K562 (cell line): ENCODE results near the gene HAUS3. TPM values are rescaled to one million over a fixed set of nuclear protein-coding genes. Genes with fewer than 3 reads are reported as not detected.
A peak's percentile ranks its signal among the peaks of the same experiment; 100 is the strongest.

Experiments
- ATAC-seq: fragments of 200-7000 bp; cut with Tn5 transposase; 3 replicates; pipeline ENCODE4 v1.9.1; 2020; ENCODE audit warnings: moderate library complexity
- BruUV-seq: library from RNA; stranded (reverse); fragments of 400-500 nt; replicated peaks from 2 replicates; lab custom pipeline; 2021; lab: Mats Ljungman, UMichigan
- CTCF ChIA-PET: fragments of 300-600 bp; formaldehyde crosslinking; extraction: SDS; loops from one replicate; lab custom pipeline; 2021; ENCODE audit warnings: low intra/inter-chr PET ratio; lab: Yijun Ruan, JAX
- POLR2A ChIA-PET: fragments of 300-600, 350-650 bp; sonication (Branson Sonifier 250); formaldehyde crosslinking; extraction: SDS; loops from one replicate; lab custom pipeline; 2021; ENCODE audit warnings: antibody characterized with exemption, inconsistent platforms; lab: Yijun Ruan, JAX
- DNase-seq, 4 experiments: peaks; one replicate each; pipeline versions ENCODE4 v3.0.0 to v3.0.0-alpha.2; 2011 to 2018; ENCODE audit warnings: low spot score in 3 of 4, mixed read lengths in 3 of 4; ENCODE audit errors: extremely low read depth in 1 of 4
- FAIRE-seq: peaks from 2 replicates; lab custom pipeline; 2011; peaks lifted over from hg19 to GRCh38; lab: Jason Lieb, UNC
- H2AFZ ChIP-seq: 2 replicates; pipeline ENCODE4 v1.6.0; 2011; ENCODE audit warnings: low read depth, low read length, control low read depth, inconsistent platforms
- H3K27ac ChIP-seq: fragments of 200-600 bp; 3 replicates; pipeline ENCODE4 v1.8.0; 2011; ENCODE audit warnings: low read depth, mild to moderate bottlenecking, control low read depth, inconsistent platforms, low read length, moderate library complexity, mixed read lengths; ENCODE audit errors: extremely low read depth
- H3K27me3 ChIP-seq, 2 experiments: fragments of 300-600 bp in 1 of 2; 2 replicates in 1 of 2; 3 replicates in 1 of 2; pipeline versions ENCODE4 v1.6.0 to v1.8.0; 2011; ENCODE audit warnings: inconsistent platforms in 2 of 2, low read length in 2 of 2, mild to moderate bottlenecking in 1 of 2, mixed read lengths in 1 of 2, moderate library complexity in 1 of 2; ENCODE audit not compliant: control insufficient read depth in 2 of 2, insufficient read depth in 2 of 2
- H3K36me3 ChIP-seq: fragments of 300-600 bp; 3 replicates; pipeline ENCODE4 v1.8.0; 2011; ENCODE audit warnings: mild to moderate bottlenecking, low read length, inconsistent platforms; ENCODE audit not compliant: control insufficient read depth, insufficient read depth
- H3K4me1 ChIP-seq, 2 experiments: fragments of 200-600 bp in 1 of 2; replicated peaks in 1 of 2; 2 replicates in 1 of 2; 3 replicates in 1 of 2; pipeline versions ENCODE4 v1.5.1 to v1.8.0; 2011; ENCODE audit warnings: inconsistent platforms in 2 of 2, low read length in 2 of 2, mild to moderate bottlenecking in 1 of 2, mixed read lengths in 1 of 2, moderate library complexity in 1 of 2; ENCODE audit not compliant: control insufficient read depth in 2 of 2, insufficient read depth in 2 of 2
- H3K4me2 ChIP-seq: 2 replicates; pipeline ENCODE4 v1.6.1; 2011; ENCODE audit warnings: low read length, control low read depth, inconsistent platforms, mixed read lengths; ENCODE audit not compliant: insufficient read depth
- H3K4me3 ChIP-seq: fragments of 200-600 bp; sonication (generic), shearing (Covaris generic); 2 replicates; pipeline ENCODE4 v1.5.1; 2016; ENCODE audit warnings: control low read depth, inconsistent platforms
- H3K79me2 ChIP-seq: fragments of 200-600 bp; 3 replicates; pipeline ENCODE4 v1.8.0; 2011; ENCODE audit warnings: low read length, inconsistent platforms; ENCODE audit not compliant: control insufficient read depth, insufficient read depth
- H3K9ac ChIP-seq, 2 experiments: 2 replicates each; pipeline versions ENCODE4 v1.6.0 to v1.6.1; 2011; ENCODE audit warnings: low read depth in 2 of 2, low read length in 2 of 2, control low read depth in 1 of 2, inconsistent platforms in 1 of 2, mild to moderate bottlenecking in 1 of 2, mixed read lengths in 1 of 2; ENCODE audit not compliant: insufficient read depth in 1 of 2
- H3K9me1 ChIP-seq: one replicate; pipeline ENCODE4 v1.6.0; 2011; ENCODE audit warnings: inconsistent platforms, mild to moderate bottlenecking, low read length, moderate library complexity; ENCODE audit not compliant: control insufficient read depth, insufficient read depth
- H3K9me3 ChIP-seq: replicated peaks from 2 replicates; pipeline ENCODE4 v1.5.1; 2011; ENCODE audit warnings: low read depth, low read length, inconsistent platforms; ENCODE audit not compliant: control insufficient read depth, insufficient read depth
- H4K20me1 ChIP-seq: replicated peaks from 2 replicates; pipeline ENCODE4 v1.6.1; 2011; ENCODE audit warnings: low read length, inconsistent platforms, mixed read lengths; ENCODE audit not compliant: control insufficient read depth, insufficient read depth
- BACH1 ChIP-seq: fragments of 200-800 bp; sonication (Bioruptor generic); IDR thresholded peaks from 2 replicates; pipeline ENCODE4 v1.6.1; 2016; ENCODE audit warnings: missing genetic modification characterization, missing compliant biosample characterization
- POLR2G ChIP-seq: fragments of 200-400 bp; formaldehyde crosslinking; IDR thresholded peaks from 2 replicates; pipeline ENCODE4 v1.6.1; 2017; ENCODE audit warnings: low read depth, mild to moderate bottlenecking, antibody characterized with exemption, low read length, moderate library complexity
- SIN3A ChIP-seq, 2 experiments: fragments of 150-350 bp in 1 of 2; IDR thresholded peaks; 2 replicates each; pipeline ENCODE4 v1.6.1; 2011 to 2016; ENCODE audit warnings: borderline replicate concordance in 2 of 2, low read depth in 2 of 2, low read length in 2 of 2, mild to moderate bottlenecking in 2 of 2, moderate library complexity in 2 of 2; ENCODE audit not compliant: control insufficient read depth in 1 of 2
- ZFP36 ChIP-seq: fragments of 150-350 bp; IDR thresholded peaks from 2 replicates; pipeline ENCODE4 v1.6.1; 2018; ENCODE audit warnings: low read length, low read depth; ENCODE audit not compliant: partially characterized antibody
- ZNF384 ChIP-seq: IDR thresholded peaks from 2 replicates; pipeline ENCODE4 v1.6.1; 2012; ENCODE audit warnings: low read depth, low read length, improper control_type of control experiment
- WGBS: fragments of 100-300 bp; shearing (Covaris generic); methylation state at CpG from one replicate; pipeline ENCODE4 v1.1.6; 2016; ENCODE audit warnings: low coverage, mixed read lengths; ENCODE audit not compliant: insufficient coverage; ENCODE audit errors: missing lambda C conversion rate; 5-methylcytosine and 5-hydroxymethylcytosine counted together
- in situ Hi-C: fragments of 300-500 bp; cut with MboI; formaldehyde crosslinking; loops from 4 replicates; pipeline ENCODE4 v1.15.0; 2018; ENCODE audit warnings: inconsistent platforms, mixed read lengths
- intact Hi-C: fragments of 100-400 bp; cut with micrococcal nuclease; formaldehyde crosslinking; loops from 2 replicates; pipeline ENCODE4 v1.14.2; 2022
- polyA plus RNA-seq, 8 experiments: library from polyadenylated mRNA; depleted of rRNA in 4 of 8; stranded (reverse) in 5 of 8; unstranded in 3 of 8; fragments of >200 nt; fragmentation: Nextera tagmentation in 2 of 8; fragmentation: Illumina TruSeq in 1 of 8; extraction: Ambion mirVana in 2 of 8; extraction: Trizol in 1 of 8; gene quantifications; 2 replicates each; pipeline versions ENCODE4 v1.2.1 to v1.2.3, GENCODE V29; 2011 to 2014; ENCODE audit warnings: inconsistent platforms in 1 of 8, missing spikeins in 1 of 8
- total RNA-seq, 7 experiments: library from RNA; depleted of rRNA in 6 of 7; stranded (reverse); fragments of >200 nt in 6 of 7; fragmentation: Illumina TruSeq in 2 of 7; extraction: Trizol in 2 of 7; gene quantifications; 2 replicates each; pipeline versions ENCODE4 v1.2.1 to v1.2.3, GENCODE V29; 2011 to 2021; ENCODE audit warnings: low replicate concordance in 1 of 7

HAUS3 gene
- total and polyA plus RNA-seq, 9 of the 15 experiments (the other 6 are each of a cell fraction or from before 2014, with no cell fraction given): 8.9 to 25.7 (median 21.5) TPM

DNA sequence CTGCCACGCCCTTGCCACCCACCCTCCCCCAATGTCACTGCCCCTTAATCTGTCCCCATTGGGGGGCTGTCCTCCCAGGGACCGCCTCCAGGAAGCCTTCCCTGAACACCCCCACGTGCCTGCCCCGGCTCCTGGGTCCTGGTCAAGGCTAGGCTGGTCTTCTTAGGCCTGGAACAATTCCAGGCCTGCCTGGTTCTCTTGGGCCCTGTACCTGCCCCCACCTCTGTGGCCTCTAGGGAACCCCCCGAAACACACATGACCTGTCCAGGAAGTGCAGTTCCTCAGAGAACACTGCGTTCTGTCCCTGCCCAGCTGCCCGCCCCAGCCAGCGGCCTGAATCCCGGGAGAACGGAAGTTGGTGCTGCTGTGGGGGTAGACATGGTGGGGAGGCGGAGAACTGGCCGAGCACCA is 14.9 kb upstream of the HAUS3 start:
- H3K4me3 ChIP-seq: no peak overlapping the region
- peaks cover 5% of the 10 kb centered on the region; the same call in 1 of the 3 replicates for H3K79me2 ChIP-seq
- H3K4me1 ChIP-seq: peaks cover 6 to 76% of the 10 kb centered on the region in 2 experiments; a peak in 4 of 5 replicates
- POLR2A ChIA-PET: interaction anchor here (0.6 to 2.3 kb wide), 7 partner anchors 8 to 214 kb away, joined by 3 to 10 read pairs (median 3); no protein-coding TSS in a partner anchor
- no peak for TF ChIP-seq SIN3A (IDR thresholded peaks at IDR 0.05; ENCODE audit: borderline replicate concordance in 2 of 2, control insufficient read depth in 1 of 2, low read depth in 2 of 2, low read length in 2 of 2)
- peak; percentile 57 for TF ChIP-seq ZFP36
- H2AFZ ChIP-seq: no peak overlapping the region
- CTCF ChIA-PET: no interaction called here
- no peaks in the 10 kb centered on the region for H3K9me3 ChIP-seq
- in situ Hi-C loops (no loop called here), intact Hi-C loops (no loop called here)
- no peaks in the 10 kb centered on the region for H3K9me1 ChIP-seq
- ATAC-seq: no peak
- H3K4me2 ChIP-seq: no peak overlapping the region
- FAIRE-seq: no peak
- BruUV-seq: no TSS peak
- no peaks in the 10 kb centered on the region; the same call in 1 of the 2 replicates for H4K20me1 ChIP-seq
- no peaks in the 10 kb centered on the region for H3K36me3 ChIP-seq
- H3K27me3 ChIP-seq: no peaks in the 10 kb centered on the region
- WGBS: 70% methylated on average over 8 of the region's 12 CpGs
- DNase-seq: peak in 2 of 4 experiments; percentile 31 to 41
- H3K27ac ChIP-seq: no peak overlapping the region
- H3K9ac ChIP-seq: 0 out of 4 replicates have a peak overlapping the region, but pooled peaks of 1 of the 2 experiments have one; percentile 40

DNA sequence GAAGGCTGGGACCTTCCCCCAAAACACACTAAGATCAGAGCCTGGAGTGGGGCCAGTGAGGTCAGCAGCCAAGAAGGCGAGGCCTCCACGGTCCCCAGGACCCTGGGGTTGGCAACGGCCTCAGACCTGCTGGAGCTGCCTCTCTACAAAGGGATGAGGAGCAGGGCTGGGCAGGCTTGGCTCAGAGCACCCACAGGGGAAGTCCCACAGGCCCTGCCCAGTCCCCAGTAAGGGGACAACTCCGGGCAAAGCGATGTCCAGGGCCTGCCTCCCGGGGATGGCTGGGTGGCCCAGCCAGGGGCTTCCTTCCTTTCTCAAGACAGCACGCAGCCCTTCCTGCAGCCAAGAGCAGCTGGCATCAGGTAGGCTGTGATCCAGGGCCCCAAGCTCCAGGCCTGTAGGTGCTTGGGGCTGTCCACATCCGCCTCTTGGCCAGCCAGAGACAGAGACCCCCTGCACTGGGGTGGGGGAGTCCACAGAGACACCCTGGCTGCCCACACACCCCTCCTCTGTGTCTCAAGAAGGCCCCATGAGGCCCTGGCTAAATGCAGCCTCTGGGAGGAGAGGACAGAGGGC is 14.3 kb upstream of the HAUS3 start:
- Histone ChIP-seq H3K9me3 (no peaks in the 10 kb centered on the region), H3K9ac (no peak overlapping the region; a peak in 1 of 4 replicates), H3K27me3 (no peaks in the 10 kb centered on the region), H4K20me1 (no peaks in the 10 kb centered on the region; the same call in 1 of the 2 replicates), H3K36me3 (no peaks in the 10 kb centered on the region), H3K4me3 (no peak overlapping the region), H3K27ac (no peak overlapping the region), H3K79me2 (peaks cover 5% of the 10 kb centered on the region; the same call in 1 of the 3 replicates), H3K4me1 (peaks cover 6 to 74% of the 10 kb centered on the region in 2 experiments; a peak in 4 of 5 replicates), H2AFZ (no peak overlapping the region), H3K4me2 (no peak overlapping the region), H3K9me1 (no peaks in the 10 kb centered on the region)
- ChIA-PET CTCF (no interaction called here), POLR2A (interaction anchor here (0.6 to 1.5 kb wide), 5 partner anchors 8 to 477 kb away, joined by 3 to 5 read pairs (median 3); no protein-coding TSS in a partner anchor)
- no peak for DNase-seq
- no peak for FAIRE-seq
- no TSS peak for BruUV-seq
- intact Hi-C loops: no loop called here
- no peak for ATAC-seq
- in situ Hi-C loops: no loop called here
- 55% methylated on average over 8 of the region's 8 CpGs for WGBS
- TF ChIP-seq BACH1 (no peak), POLR2G (0 out of 2 replicates have a peak, but pooled peaks have one; percentile 7), ZNF384 (no peak)
- TF ChIP-seq, all 486 proteins: peak for 1
